SKM-1 treated with dmso at 0.1 percent for 144 hours (cell line): ENCODE measurements around the gene RXRA.

Experiments used
- DNase-seq: peaks from one replicate; lab custom pipeline; 2025; ENCODE audit not compliant: unreplicated experiment; lab: John Stamatoyannopoulos, UW

RXRA gene

GRCh38 chr9:134442486-134443173 is 116.4 kb downstream of the RXRA start:
- DNase-seq: no peak

GRCh38 chr9:134443174-134444037 is 117.2 kb downstream of the RXRA start:
- peak; percentile 88 for DNase-seq

GRCh38 chr9:134444038-134444315 is 117.7 kb downstream of the RXRA start:
- no peak for DNase-seq

- no peak for DNase-seq
Measured at GRCh38 chr9:134445000-134445399, 118.7 kb downstream of the RXRA start.

GRCh38 chr9:134449180-134449916 is 123.1 kb downstream of the RXRA start:
- DNase-seq: peak; percentile 89

GRCh38 chr9:134451700-134452458 is 125.6 kb downstream of the RXRA start:
- DNase-seq: no peak

GRCh38 chr9:134452728-134453127 is 126.5 kb downstream of the RXRA start:
- DNase-seq: no peak

GRCh38 chr9:134453776-134454475 is 127.7 kb downstream of the RXRA start:
- no peak for DNase-seq

- DNase-seq: no peak
Measured at GRCh38 chr9:134454476-134454857, 128.2 kb downstream of the RXRA start.

GRCh38 chr9:134455021-134455471 is 128.8 kb downstream of the RXRA start:
- DNase-seq: no peak

GRCh38 chr9:134455537-134455933 is 129.3 kb downstream of the RXRA start:
- DNase-seq: no peak

- DNase-seq: peak; percentile 17
Measured at GRCh38 chr9:134455934-134456755, 129.9 kb downstream of the RXRA start.

- DNase-seq: no peak
Measured at GRCh38 chr9:134456756-134457305, 130.6 kb downstream of the RXRA start.

GRCh38 chr9:134457321-134458206 is 131.3 kb downstream of the RXRA start:
- no peak for DNase-seq

GRCh38 chr9:134458207-134459108 is 132.2 kb downstream of the RXRA start:
- DNase-seq: no peak

- peak; percentile 86 for DNase-seq
Measured at GRCh38 chr9:134459164-134459563, 132.9 kb downstream of the RXRA start.

GRCh38 chr9:134459573-134459972 is 133.3 kb downstream of the RXRA start:
- no peak for DNase-seq
